Stomach smooth muscle (tissue), 2 donors: ENCODE results near the gene MSI2.

ENCODE experiments used
- H3K27ac ChIP-seq: one replicate; pipeline ENCODE4 v1.7.0; 2013; ENCODE audit warnings: mild to moderate bottlenecking, low read length, inconsistent platforms
- H3K27me3 ChIP-seq, 2 donors: one replicate each; pipeline ENCODE4 v1.7.0; 2013; ENCODE audit warnings: low read length in 2 of 2; ENCODE audit not compliant: insufficient read depth in 2 of 2, control insufficient read depth in 1 of 2
- H3K36me3 ChIP-seq, 2 donors: one replicate each; pipeline ENCODE4 v1.7.0; 2013; ENCODE audit warnings: low read length in 2 of 2; ENCODE audit not compliant: control insufficient read depth in 2 of 2, insufficient read depth in 2 of 2
- H3K4me1 ChIP-seq: one replicate; pipeline ENCODE4 v1.7.0; 2013; ENCODE audit warnings: low read length; ENCODE audit not compliant: control insufficient read depth, insufficient read depth
- H3K4me3 ChIP-seq, 2 donors: one replicate each; pipeline ENCODE4 v1.7.0; 2013; ENCODE audit warnings: low read length in 2 of 2
- H3K9ac ChIP-seq, 2 donors: one replicate each; pipeline ENCODE4 v1.7.0; 2013; ENCODE audit warnings: low read length in 2 of 2, mild to moderate bottlenecking in 1 of 2
- H3K9me3 ChIP-seq, 2 donors: one replicate each; pipeline ENCODE4 v1.7.0; 2013; ENCODE audit warnings: low read length in 2 of 2; ENCODE audit not compliant: control insufficient read depth in 2 of 2
- donor health status: healthy.
- donor health status: Pancreatic carcinoma.

MSI2 gene

DNA sequence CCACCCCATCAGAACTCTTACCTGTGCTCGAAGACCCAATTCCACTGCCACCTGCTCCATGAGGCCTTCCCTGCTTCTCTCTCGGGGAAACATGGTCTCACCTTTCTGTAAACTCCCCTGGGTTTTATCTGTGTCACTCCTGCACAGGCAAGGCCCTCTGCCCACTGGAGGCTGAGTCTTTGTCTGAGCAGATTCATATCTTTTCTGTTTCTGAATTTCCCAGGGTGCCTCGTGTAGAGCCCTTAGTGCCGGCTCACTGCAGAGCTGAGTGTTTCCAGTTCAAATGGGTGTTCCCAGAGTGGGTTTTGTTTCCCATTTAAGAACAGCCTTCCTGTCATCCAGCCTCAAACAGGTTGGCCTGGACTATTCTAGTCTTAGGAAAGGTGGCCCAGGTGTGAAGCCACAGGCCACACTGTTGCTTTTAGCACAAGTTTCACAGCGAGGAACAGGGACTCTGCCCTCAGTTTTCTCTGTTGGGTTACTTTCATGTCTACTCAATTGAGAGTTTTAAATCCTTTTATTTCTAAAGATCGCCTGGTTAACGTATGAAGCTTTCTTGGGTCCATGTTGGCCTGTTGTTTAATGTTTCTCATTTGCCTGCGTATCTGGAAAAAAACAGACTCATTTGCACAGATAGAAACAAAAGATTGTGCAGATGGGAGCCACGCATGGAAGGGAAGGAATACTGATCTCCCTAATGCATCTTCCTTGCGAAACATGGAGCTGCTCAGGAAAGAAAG lies 228.7 kb downstream of the MSI2 start:
- H3K27ac ChIP-seq = no peak overlapping the region

DNA sequence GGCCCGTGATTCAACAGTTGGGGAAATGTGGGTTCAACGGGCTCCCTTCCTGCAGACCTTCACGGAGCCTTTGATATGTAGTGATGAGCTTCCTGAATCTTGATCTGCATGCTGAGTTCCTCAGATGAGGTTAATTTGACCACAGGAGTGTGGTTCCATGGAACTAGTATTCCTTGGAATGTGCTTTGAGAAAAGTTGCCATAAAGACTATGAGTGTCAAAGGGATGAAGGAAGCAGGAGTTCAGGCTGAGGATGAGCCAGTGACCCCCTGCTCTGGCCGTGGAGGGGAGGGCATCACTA lies 229.2 kb downstream of the MSI2 start:
- Histone ChIP-seq H3K4me1 (peaks cover 24% of the 10 kb centered on the region), H3K4me3 (no peak overlapping the region), H3K9ac (no peak overlapping the region), H3K27ac (no peak overlapping the region), H3K9me3 (no peaks in the 10 kb centered on the region), H3K27me3 (no peaks in the 10 kb centered on the region), H3K36me3 (no peaks in the 10 kb centered on the region)

More for the DNA sequence above, 228.7 kb downstream of the MSI2 start:
- Histone ChIP-seq H3K9ac (no peak overlapping the region), H3K9me3 (no peaks in the 10 kb centered on the region), H3K4me1 (peaks cover 22% of the 10 kb centered on the region), H3K4me3 (no peak overlapping the region), H3K27me3 (no peaks in the 10 kb centered on the region), H3K36me3 (no peaks in the 10 kb centered on the region)

DNA sequence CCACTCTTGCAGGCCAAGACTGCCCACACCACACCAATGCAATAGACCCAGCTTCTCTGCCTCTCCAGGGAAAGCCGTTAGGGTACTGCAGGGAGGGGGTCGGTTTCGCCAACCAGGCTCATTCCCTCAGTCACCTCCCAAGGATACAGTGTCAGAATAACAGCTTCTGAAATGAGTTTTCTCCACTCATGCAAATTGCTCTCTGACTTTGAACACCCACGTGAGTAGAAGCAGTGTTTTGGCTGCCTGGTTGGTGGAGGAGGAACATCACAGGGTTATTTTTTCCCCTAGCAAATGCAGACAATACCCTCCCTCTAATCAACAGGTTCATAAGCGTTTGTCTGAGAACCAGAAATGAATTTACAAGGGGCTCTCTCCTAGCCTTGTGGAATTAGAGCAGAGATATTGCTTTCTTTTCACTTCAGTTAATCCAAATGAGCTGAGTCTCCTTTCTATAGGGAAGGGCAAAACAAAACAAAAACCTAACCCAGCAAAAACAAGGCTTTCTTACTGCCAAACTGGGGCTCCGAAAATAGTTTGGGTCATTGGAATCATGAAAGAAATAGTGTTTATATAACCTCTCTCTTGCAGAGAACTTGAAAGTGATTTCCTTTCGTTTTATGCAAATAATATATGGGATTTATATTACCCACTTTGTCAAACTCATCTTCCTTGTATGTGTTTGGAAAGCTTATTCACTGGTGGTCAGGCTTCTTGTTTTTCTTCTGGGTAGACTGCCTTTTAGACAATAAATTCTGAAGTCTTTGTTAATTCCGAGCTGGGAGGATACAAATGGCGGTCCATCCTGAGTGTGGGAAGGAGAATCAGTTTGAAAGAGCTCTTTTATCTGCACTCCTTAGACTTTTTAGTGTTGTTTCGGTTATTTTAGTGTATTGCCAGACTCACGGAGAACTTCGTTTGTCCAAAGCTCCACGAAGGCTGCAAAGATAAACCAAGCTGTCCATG lies 229.9 kb downstream of the MSI2 start:
- no peak overlapping the region for H3K4me3 ChIP-seq
- H3K9ac ChIP-seq = no peak overlapping the region
- H3K4me1 ChIP-seq = peaks cover 22% of the 10 kb centered on the region
- no peaks in the 10 kb centered on the region for H3K36me3 ChIP-seq
- no peaks in the 10 kb centered on the region for H3K27me3 ChIP-seq
- H3K9me3 ChIP-seq = no peaks in the 10 kb centered on the region
- no peak overlapping the region for H3K27ac ChIP-seq

DNA sequence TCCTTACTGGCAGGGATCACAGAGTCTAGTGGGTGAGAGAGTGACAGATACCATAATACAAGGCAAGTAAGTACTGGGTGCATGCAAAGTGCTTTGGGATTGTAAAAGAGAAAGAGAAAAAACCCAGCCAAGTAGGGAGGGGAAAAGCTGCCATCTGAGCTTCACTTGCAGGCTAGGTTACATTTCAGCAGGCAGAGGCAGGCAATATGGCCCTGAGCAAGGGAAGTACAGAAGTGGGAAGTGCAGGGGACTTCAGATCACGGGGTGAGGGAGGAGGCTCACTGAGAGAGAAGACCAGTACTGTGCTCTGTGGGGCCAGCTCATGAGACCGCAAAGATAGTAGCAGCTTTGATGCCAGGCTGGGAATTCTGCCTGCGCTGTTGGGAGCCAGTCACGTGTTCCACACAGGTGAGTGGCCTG lies 230.6 kb downstream of the MSI2 start:
- peaks cover 22% of the 10 kb centered on the region for H3K4me1 ChIP-seq
- no peaks in the 10 kb centered on the region for H3K9me3 ChIP-seq
- no peaks in the 10 kb centered on the region for H3K27me3 ChIP-seq
- no peak overlapping the region for H3K27ac ChIP-seq
- no peaks in the 10 kb centered on the region for H3K36me3 ChIP-seq
- no peak overlapping the region for H3K4me3 ChIP-seq
- no peak overlapping the region for H3K9ac ChIP-seq

DNA sequence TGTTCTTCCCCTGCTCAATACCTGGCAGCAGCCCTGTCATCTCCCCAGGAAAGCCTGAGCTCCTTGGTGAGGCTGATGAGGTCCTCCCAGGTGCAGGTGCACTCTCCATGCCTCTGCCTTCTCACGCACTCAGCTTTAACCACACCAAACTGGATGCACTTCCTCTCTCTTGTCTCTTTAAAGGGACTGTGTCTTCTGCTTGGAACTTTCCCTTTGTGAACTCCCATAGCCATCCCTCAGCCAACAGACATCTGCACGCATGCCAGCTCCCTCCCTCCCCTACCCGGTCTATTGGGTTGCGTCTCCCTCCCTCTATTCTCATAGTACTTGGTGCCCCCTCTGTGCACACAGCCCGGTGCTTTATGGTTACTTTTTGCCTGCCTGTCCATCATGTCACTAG lies 231.2 kb downstream of the MSI2 start:
- Histone ChIP-seq H3K27me3 (no peaks in the 10 kb centered on the region), H3K36me3 (no peaks in the 10 kb centered on the region), H3K9ac (no peak overlapping the region), H3K9me3 (no peaks in the 10 kb centered on the region), H3K4me3 (no peak overlapping the region), H3K4me1 (peaks cover 22% of the 10 kb centered on the region), H3K27ac (no peak overlapping the region)

DNA sequence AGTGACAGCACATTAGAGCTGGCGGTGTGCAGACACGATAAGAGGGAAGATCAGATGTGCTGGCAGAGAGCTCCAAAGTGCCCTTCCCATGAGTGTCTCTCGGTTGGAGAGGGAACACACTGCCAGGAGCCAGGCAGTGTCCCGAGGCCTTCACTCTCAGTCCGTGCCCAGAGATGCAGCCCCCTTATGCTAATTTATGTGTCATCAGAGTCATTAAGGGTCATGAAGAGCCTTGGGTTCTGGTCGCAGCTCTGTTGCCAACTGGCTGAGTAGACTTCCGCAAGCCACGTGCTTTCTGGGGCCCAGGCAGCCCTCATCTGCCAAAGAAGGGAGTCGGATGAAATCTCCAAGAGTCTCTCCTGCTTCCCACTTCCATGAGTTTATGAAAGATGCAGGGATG lies 232.5 kb downstream of the MSI2 start:
- Histone ChIP-seq H3K27ac (no peak overlapping the region), H3K4me1 (peaks cover 19% of the 10 kb centered on the region), H3K36me3 (no peaks in the 10 kb centered on the region), H3K4me3 (no peak overlapping the region), H3K9me3 (no peaks in the 10 kb centered on the region), H3K9ac (no peak overlapping the region), H3K27me3 (no peaks in the 10 kb centered on the region)

DNA sequence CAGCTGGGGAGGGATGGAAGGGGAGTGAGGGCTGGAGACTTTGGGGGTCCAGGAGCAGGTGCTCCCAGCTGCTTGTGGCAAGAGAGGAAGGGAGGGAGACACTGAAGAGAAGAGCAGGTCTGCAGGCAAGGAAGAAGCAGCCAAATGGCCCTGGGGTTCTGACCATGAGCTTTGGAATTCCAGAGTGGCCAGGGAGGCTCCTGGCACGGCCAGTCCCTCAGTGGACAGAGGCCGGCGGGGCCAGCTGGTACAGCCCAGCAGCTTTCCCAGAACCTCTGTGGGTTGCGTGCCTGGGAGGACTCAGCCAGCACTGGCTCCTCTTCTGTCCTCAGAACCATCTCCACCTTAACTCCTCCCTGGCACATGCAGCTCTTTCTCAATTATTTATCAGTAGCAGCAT lies 233.0 kb downstream of the MSI2 start:
- Histone ChIP-seq H3K4me1 (peaks cover 19% of the 10 kb centered on the region), H3K9ac (no peak overlapping the region), H3K4me3 (no peak overlapping the region), H3K9me3 (no peaks in the 10 kb centered on the region), H3K36me3 (no peaks in the 10 kb centered on the region), H3K27ac (no peak overlapping the region), H3K27me3 (no peaks in the 10 kb centered on the region)

DNA sequence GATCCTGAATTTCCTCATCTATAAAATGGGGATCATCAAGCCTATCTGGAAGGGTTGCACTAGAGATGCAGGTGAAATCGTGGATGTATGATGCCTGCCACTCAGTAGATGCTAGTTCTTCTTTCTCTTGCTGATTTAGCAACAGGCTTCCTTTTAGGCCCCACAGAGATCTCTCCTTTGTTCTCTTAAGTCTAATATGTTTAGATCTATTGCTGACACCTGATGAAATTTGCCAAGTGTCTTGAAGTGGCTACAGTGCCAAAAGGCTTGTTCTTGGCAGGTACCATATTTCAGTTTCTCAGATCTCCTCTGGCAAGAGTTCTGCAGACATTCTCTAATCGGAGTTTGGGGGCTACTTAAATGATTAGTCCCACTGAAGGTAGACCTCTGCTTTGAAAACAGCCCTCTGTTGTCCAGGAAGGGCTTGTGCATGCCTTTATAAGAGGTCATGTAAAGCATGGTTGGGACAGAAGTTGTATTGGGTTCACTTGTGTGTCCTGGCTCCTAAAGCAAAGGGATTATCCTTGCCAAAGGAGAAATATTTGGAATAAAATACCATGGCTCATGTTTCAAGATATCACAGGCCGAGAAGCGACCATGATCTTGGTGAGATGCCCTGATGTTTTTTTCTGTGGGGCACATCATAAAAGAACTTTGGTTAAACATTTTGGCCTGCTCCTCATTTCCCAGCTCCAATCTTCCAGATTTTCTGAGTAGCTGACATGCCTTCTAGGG lies 234.0 kb downstream of the MSI2 start:
- Histone ChIP-seq H3K4me1 (peaks cover 19% of the 10 kb centered on the region), H3K4me3 (no peak overlapping the region), H3K36me3 (no peaks in the 10 kb centered on the region), H3K27ac (no peak overlapping the region), H3K9me3 (no peaks in the 10 kb centered on the region), H3K27me3 (no peaks in the 10 kb centered on the region), H3K9ac (no peak overlapping the region)

DNA sequence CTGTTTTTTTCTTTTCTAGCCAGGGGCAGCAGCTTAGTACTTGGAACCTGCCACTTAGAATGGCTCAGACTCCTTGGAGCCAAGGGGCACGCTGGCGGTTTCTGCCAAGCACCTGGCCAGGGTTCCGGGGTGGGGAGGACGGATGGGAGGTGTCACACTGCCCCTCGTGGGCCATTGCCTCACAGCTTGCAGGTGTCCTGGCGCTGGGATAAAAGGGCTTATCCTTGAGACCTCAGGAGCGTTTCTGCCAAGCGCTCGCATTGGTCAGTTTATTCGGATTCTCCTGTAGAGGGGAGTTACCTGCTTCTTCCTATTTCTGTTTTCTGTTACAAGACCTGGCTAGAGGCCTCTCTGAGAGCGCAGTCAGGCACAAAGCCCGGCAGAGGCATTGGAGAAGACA lies 234.6 kb downstream of the MSI2 start:
- no peaks in the 10 kb centered on the region for H3K36me3 ChIP-seq
- H3K27me3 ChIP-seq = no peaks in the 10 kb centered on the region
- no peaks in the 10 kb centered on the region for H3K9me3 ChIP-seq
- no peak overlapping the region for H3K9ac ChIP-seq
- H3K4me3 ChIP-seq = no peak overlapping the region
- H3K27ac ChIP-seq = no peak overlapping the region
- H3K4me1 ChIP-seq = peaks cover 14% of the 10 kb centered on the region

DNA sequence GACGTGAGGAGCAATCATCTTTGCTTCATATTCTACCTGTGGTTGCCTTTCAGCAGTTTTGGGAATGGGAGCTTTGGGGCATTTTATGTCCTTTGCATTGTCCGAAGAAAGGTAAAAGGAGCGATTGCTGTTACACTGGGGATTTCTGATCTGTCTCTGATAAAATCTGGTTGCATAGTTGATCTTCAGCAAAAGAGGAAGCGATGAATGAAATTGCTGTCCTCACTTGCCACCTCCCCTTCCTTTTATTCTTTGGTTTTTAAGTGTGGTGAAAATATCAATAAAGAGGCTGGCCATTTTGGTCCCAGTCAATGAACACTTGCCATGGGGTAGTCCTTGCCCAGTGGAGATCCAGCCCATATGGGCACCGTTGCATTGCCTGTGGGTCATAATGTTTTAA lies 236.8 kb downstream of the MSI2 start:
- no peak overlapping the region for H3K4me3 ChIP-seq

More for the DNA sequence above, 236.8 kb downstream of the MSI2 start:
- no peak overlapping the region for H3K27ac ChIP-seq
- no peak overlapping the region for H3K9ac ChIP-seq
- no peaks in the 10 kb centered on the region for H3K9me3 ChIP-seq
- peaks cover 10% of the 10 kb centered on the region for H3K4me1 ChIP-seq
- H3K36me3 ChIP-seq = no peaks in the 10 kb centered on the region
- H3K27me3 ChIP-seq = no peaks in the 10 kb centered on the region
